ENCODE results near the gene TOR1AIP2.

DNA sequence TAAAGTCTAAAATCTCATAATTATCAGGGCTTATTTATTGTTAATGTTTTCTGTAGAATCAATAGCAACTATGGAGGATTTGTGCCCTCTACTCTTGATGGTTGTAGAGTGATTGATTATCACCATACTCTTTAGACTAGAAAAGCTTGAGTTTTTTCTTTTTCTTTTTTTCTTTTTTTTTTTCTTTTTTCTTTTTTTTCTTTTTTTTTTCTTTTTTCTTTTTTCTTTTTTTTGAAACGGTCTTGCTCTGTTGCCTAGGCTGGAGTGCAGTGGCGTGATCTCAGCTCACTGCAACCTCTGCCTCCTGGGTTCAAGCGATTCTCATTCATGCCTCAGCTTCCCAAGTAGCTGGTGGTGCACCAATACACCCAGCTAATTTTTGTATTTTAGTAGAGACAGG lies 34.2 kb upstream of the TOR1AIP2 start:
- TF ChIP-seq, protein P1, sequence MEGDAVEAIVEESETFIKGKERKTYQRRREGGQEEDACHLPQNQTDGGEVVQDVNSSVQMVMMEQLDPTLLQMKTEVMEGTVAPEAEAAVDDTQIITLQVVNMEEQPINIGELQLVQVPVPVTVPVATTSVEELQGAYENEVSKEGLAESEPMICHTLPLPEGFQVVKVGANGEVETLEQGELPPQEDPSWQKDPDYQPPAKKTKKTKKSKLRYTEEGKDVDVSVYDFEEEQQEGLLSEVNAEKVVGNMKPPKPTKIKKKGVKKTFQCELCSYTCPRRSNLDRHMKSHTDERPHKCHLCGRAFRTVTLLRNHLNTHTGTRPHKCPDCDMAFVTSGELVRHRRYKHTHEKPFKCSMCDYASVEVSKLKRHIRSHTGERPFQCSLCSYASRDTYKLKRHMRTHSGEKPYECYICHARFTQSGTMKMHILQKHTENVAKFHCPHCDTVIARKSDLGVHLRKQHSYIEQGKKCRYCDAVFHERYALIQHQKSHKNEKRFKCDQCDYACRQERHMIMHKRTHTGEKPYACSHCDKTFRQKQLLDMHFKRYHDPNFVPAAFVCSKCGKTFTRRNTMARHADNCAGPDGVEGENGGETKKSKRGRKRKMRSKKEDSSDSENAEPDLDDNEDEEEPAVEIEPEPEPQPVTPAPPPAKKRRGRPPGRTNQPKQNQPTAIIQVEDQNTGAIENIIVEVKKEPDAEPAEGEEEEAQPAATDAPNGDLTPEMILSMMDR (IDR thresholded peaks at IDR 0.05; ENCODE audit: low read depth, low read length), result no peak
- no peak for TF ChIP-seq EZH2phosphoT487 (IDR thresholded peaks at IDR 0.05; ENCODE audit: low read depth)
